Hepatocyte (in vitro differentiated cells): ENCODE data around the gene ITPKA. TPM values are rescaled to one million over a fixed set of nuclear protein-coding genes. Genes with fewer than 3 reads are reported as not detected.

Experiments used
- DNase-seq: peaks from one replicate; pipeline ENCODE4 v3.0.0-alpha.2; 2016; ENCODE audit warnings: low spot score
- H2AFZ ChIP-seq: fragments of 200-600 bp; sonication (generic); 2 replicates; pipeline ENCODE4 v1.6.0; 2016; ENCODE audit warnings: antibody characterized with exemption, mild to moderate bottlenecking
- H3K27ac ChIP-seq: fragments of 200-600 bp; sonication (generic); 2 replicates; pipeline ENCODE4 v1.5.1; 2016; ENCODE audit warnings: mild to moderate bottlenecking
- H3K27me3 ChIP-seq: fragments of 200-600 bp; sonication (generic); 2 replicates; pipeline ENCODE4 v1.6.1; 2016
- H3K36me3 ChIP-seq: fragments of 200-600 bp; sonication (generic); replicated peaks from 2 replicates; pipeline ENCODE4 v1.5.1; 2016; ENCODE audit warnings: low read depth; ENCODE audit not compliant: insufficient read depth
- H3K4me1 ChIP-seq: fragments of 200-600 bp; sonication (generic); 2 replicates; pipeline ENCODE4 v1.5.1; 2016; ENCODE audit warnings: mild to moderate bottlenecking, moderate library complexity; ENCODE audit not compliant: insufficient read depth
- H3K4me2 ChIP-seq: fragments of 200-600 bp; sonication (generic); 2 replicates; pipeline ENCODE4 v1.6.0; 2016
- H3K4me3 ChIP-seq: fragments of 200-600 bp; sonication (generic); 2 replicates; pipeline ENCODE4 v1.5.1; 2016; ENCODE audit warnings: mild to moderate bottlenecking
- H3K79me2 ChIP-seq: fragments of 200-600 bp; sonication (generic); 2 replicates; pipeline ENCODE4 v1.6.0; 2017; ENCODE audit warnings: mild to moderate bottlenecking
- H3K9me2 ChIP-seq: fragments of 200-600 bp; sonication (generic); replicated peaks from 2 replicates; pipeline ENCODE4 v1.6.0; 2017; ENCODE audit warnings: mild to moderate bottlenecking; ENCODE audit not compliant: insufficient read depth
- H3K9me3 ChIP-seq: fragments of 200-600 bp; sonication (generic); 2 replicates; pipeline ENCODE4 v1.5.1; 2016; ENCODE audit warnings: low read depth, mild to moderate bottlenecking
- H4K20me1 ChIP-seq: fragments of 200-600 bp; sonication (generic); 2 replicates; pipeline ENCODE4 v1.6.0; 2016; ENCODE audit warnings: mild to moderate bottlenecking; ENCODE audit not compliant: insufficient read depth, poor library complexity, severe bottlenecking
- EZH2 ChIP-seq: fragments of 200-600 bp; sonication (generic); IDR thresholded peaks from 2 replicates; pipeline ENCODE4 v1.6.1; 2016; ENCODE audit warnings: antibody characterized with exemption, mild to moderate bottlenecking, borderline replicate concordance
- EZH2phosphoT487 ChIP-seq: fragments of 200-600 bp; sonication (generic); IDR thresholded peaks from one replicate; pipeline ENCODE4 v1.6.1; 2018; ENCODE audit warnings: antibody characterized with exemption, mild to moderate bottlenecking, low read depth, moderate library complexity; ENCODE audit not compliant: unreplicated experiment, severe bottlenecking
- WGBS: methylation state at CpG from one replicate; pipeline ENCODE4 v1.1.6; 2016; ENCODE audit warnings: low lambda C conversion rate; ENCODE audit errors: missing lambda C conversion rate; 5-methylcytosine and 5-hydroxymethylcytosine counted together
- polyA plus RNA-seq: library from polyadenylated mRNA; unstranded; fragments of >200 nt; fragmentation: Nextera tagmentation; extraction: Ambion mirVana; gene quantifications from 2 replicates; pipeline ENCODE4 v1.2.1, GENCODE V29; 2016
- total RNA-seq: library from RNA; depleted of rRNA; stranded (reverse); fragments of >200 nt; gene quantifications from 2 replicates; pipeline ENCODE4 v1.2.3, GENCODE V29; 2014
- TF ChIP-seq, protein P1 (sequence below): fragments of 200-600 bp; sonication (generic); IDR thresholded peaks from 2 replicates; pipeline ENCODE4 v1.5.1; 2016; ENCODE audit warnings: antibody characterized with exemption, mild to moderate bottlenecking; ENCODE audit not compliant: poor library complexity

Gene ITPKA
- total and polyA plus RNA-seq, 2 experiments from 2014 or later, result 20.5 to 33.3 TPM

GRCh38 chr15:41504751-41505492 lies 11.2 kb downstream of the ITPKA start:
- Histone ChIP-seq H3K9me3 (no peaks in the 10 kb centered on the region), H4K20me1 (no peaks in the 10 kb centered on the region), H3K27me3 (peaks cover 44% of the 10 kb centered on the region), H3K27ac (no peak overlapping the region), H3K4me3 (no peak overlapping the region), H3K79me2 (peaks cover 5% of the 10 kb centered on the region), H3K4me1 (no peaks in the 10 kb centered on the region), H2AFZ (no peak overlapping the region), H3K9me2 (no peaks in the 10 kb centered on the region), H3K4me2 (no peak overlapping the region), H3K36me3 (no peaks in the 10 kb centered on the region)
- TF ChIP-seq EZH2phosphoT487 (no peak), EZH2 (no peak)
- TF ChIP-seq, protein P1, sequence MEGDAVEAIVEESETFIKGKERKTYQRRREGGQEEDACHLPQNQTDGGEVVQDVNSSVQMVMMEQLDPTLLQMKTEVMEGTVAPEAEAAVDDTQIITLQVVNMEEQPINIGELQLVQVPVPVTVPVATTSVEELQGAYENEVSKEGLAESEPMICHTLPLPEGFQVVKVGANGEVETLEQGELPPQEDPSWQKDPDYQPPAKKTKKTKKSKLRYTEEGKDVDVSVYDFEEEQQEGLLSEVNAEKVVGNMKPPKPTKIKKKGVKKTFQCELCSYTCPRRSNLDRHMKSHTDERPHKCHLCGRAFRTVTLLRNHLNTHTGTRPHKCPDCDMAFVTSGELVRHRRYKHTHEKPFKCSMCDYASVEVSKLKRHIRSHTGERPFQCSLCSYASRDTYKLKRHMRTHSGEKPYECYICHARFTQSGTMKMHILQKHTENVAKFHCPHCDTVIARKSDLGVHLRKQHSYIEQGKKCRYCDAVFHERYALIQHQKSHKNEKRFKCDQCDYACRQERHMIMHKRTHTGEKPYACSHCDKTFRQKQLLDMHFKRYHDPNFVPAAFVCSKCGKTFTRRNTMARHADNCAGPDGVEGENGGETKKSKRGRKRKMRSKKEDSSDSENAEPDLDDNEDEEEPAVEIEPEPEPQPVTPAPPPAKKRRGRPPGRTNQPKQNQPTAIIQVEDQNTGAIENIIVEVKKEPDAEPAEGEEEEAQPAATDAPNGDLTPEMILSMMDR, result no peak
- 89% methylated on average over 12 of the region's 13 CpGs for WGBS
- DNase-seq, result no peak

GRCh38 chr15:41505776-41506175 lies 12.1 kb downstream of the ITPKA start:
- peaks cover 44% of the 10 kb centered on the region for H3K27me3 ChIP-seq
- 82% methylated on average over 4 of the region's 4 CpGs for WGBS

DNA sequence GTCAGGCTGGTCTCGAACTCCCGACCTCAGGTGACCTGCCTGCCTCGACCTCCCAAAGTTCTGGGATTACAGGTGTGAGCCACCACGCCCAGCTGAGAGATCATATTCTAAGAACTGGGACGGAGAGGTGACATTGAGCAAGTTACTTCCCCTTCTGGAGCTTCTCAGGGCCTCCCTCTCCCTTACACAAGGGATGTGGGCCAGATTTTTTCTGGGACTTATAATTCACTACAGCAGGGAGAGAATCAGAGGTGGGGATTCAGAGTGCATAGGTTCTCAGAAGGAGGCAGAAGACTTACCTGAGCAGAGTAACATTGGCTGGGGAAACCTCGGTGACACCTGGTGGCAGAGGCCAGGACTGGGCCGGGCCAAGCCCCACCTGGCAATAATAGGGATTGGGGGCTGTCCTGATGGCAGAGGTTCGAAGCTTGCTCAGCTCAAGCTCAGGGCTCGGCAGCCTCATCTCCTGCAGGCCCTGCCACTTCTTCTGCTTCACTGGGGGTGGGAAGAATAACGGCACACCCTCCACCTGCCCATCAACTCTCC lies 13.2 kb downstream of the ITPKA start:
- H3K79me2 ChIP-seq, result no peaks in the 10 kb centered on the region
- H3K4me2 ChIP-seq, result no peak overlapping the region
- no peak overlapping the region for H2AFZ ChIP-seq
- peaks cover 46% of the 10 kb centered on the region for H3K27me3 ChIP-seq
- H3K36me3 ChIP-seq, result no peaks in the 10 kb centered on the region
- DNase-seq, result no peak
- no peaks in the 10 kb centered on the region for H4K20me1 ChIP-seq
- 85% methylated on average over 10 of the region's 10 CpGs for WGBS
- no peak overlapping the region for H3K27ac ChIP-seq
- H3K9me2 ChIP-seq, result no peaks in the 10 kb centered on the region
- peaks cover 3% of the 10 kb centered on the region for H3K4me1 ChIP-seq
- H3K4me3 ChIP-seq, result no peak overlapping the region
- TF ChIP-seq EZH2, result no peak
- no peak for TF ChIP-seq EZH2phosphoT487
- TF ChIP-seq, protein P1, result no peak
- H3K9me3 ChIP-seq, result no peaks in the 10 kb centered on the region

More at GRCh38 chr15:41505776-41506175, 12.1 kb downstream of the ITPKA start:
- no peak for DNase-seq
- no peaks in the 10 kb centered on the region for H3K4me1 ChIP-seq
- TF ChIP-seq EZH2 (no peak), EZH2phosphoT487 (no peak)
- TF ChIP-seq, protein P1, result no peak
- H4K20me1 ChIP-seq, result no peaks in the 10 kb centered on the region
- no peak overlapping the region for H3K27ac ChIP-seq
- no peaks in the 10 kb centered on the region for H3K9me3 ChIP-seq
- no peak overlapping the region for H3K4me2 ChIP-seq
- no peaks in the 10 kb centered on the region for H3K79me2 ChIP-seq
- H3K36me3 ChIP-seq, result no peaks in the 10 kb centered on the region
- H2AFZ ChIP-seq, result no peak overlapping the region
- no peaks in the 10 kb centered on the region for H3K9me2 ChIP-seq
- no peak overlapping the region for H3K4me3 ChIP-seq
